ENCODE results near the gene ZNF248. TPM values are rescaled to one million over a fixed set of nuclear protein-coding genes. Genes with fewer than 3 reads are reported as not detected.

ZNF248 gene
- total RNA-seq, 3 donors from 2014 or later (not counting 1 experiment from before 2014, with no cell fraction given), result 2.8 to 6.3 (median 5.1) TPM

- intact Hi-C loops (cut with micrococcal nuclease), result no loop called here
- Mint-ChIP-seq H3K4me3 (no peak overlapping the region), H3K36me3 (peaks cover 29% of the 10 kb centered on the region), H3K27ac (no peak overlapping the region), H3K27me3 (ENCODE audit: low read depth in 2 of 2) (no peaks in the 10 kb centered on the region), H3K9me3 (peaks cover 15 to 24% of the 10 kb centered on the region in 2 donors), H3K4me1 (no peaks in the 10 kb centered on the region)
- TF ChIP-seq CTCF (IDR thresholded peaks at IDR 0.05), result no peak
- no peak overlapping the region for H3K4me3 ChIP-seq (ENCODE audit: low read length)
- H3K4me1 ChIP-seq (ENCODE audit: control insufficient read depth, insufficient read depth, low read length), result no peaks in the 10 kb centered on the region
- no peak for DNase-seq
- no peak overlapping the region for H3K27ac ChIP-seq (ENCODE audit: low read length)
- ATAC-seq, result no peak
- no peaks in the 10 kb centered on the region for H3K27me3 ChIP-seq (ENCODE audit: control insufficient read depth, insufficient read depth, low read length)
- H3K9me3 ChIP-seq (ENCODE audit: control insufficient read depth, insufficient read depth, low read length), result peaks cover 42% of the 10 kb centered on the region
- H3K36me3 ChIP-seq (ENCODE audit: control insufficient read depth, insufficient read depth, low read length), result no peaks in the 10 kb centered on the region
- WGBS (ENCODE audit: insufficient coverage), result 99% methylated on average over 3 of the region's 3 CpGs
Observed at GRCh38 chr10:37821237-37821636, 36.2 kb downstream of the ZNF248 start.

- TF ChIP-seq CTCF (IDR thresholded peaks at IDR 0.05), result no peak
Observed at GRCh38 chr10:37819797-37820196, 37.6 kb downstream of the ZNF248 start.

GRCh38 chr10:37816290-37816689 is 41.1 kb downstream of the ZNF248 start:
- intact Hi-C loops (cut with micrococcal nuclease), result no loop called here
- DNase-seq (no peak), ATAC-seq (no peak)
- no peak overlapping the region for H3K4me3 Mint-ChIP-seq
- H3K27me3 Mint-ChIP-seq (ENCODE audit: low read depth in 2 of 2), result no peaks in the 10 kb centered on the region
- H3K9me3 ChIP-seq (ENCODE audit: control insufficient read depth, insufficient read depth, low read length), result peaks cover 43% of the 10 kb centered on the region
- H3K27me3 ChIP-seq (ENCODE audit: control insufficient read depth, insufficient read depth, low read length), result no peaks in the 10 kb centered on the region
- H3K36me3 ChIP-seq (ENCODE audit: control insufficient read depth, insufficient read depth, low read length), result no peaks in the 10 kb centered on the region
- WGBS (ENCODE audit: insufficient coverage), result 83% methylated on average over 6 of the region's 6 CpGs
- no peak overlapping the region for H3K27ac ChIP-seq (ENCODE audit: low read length)
- peaks cover 28 to 44% of the 10 kb centered on the region in 2 donors for H3K9me3 Mint-ChIP-seq
- peaks cover 54% of the 10 kb centered on the region for H3K36me3 Mint-ChIP-seq
- H3K4me3 ChIP-seq (ENCODE audit: low read length), result no peak overlapping the region
- H3K4me1 ChIP-seq (ENCODE audit: control insufficient read depth, insufficient read depth, low read length), result no peaks in the 10 kb centered on the region
- H3K4me1 Mint-ChIP-seq, result no peaks in the 10 kb centered on the region
- TF ChIP-seq CTCF (IDR thresholded peaks at IDR 0.05), result no peak
- no peak overlapping the region for H3K27ac Mint-ChIP-seq

More at GRCh38 chr10:37819797-37820196, 37.6 kb downstream of the ZNF248 start:
- 93% methylated on average over 6 of the region's 6 CpGs for WGBS (ENCODE audit: insufficient coverage)
- Histone ChIP-seq H3K4me3 (ENCODE audit: low read length) (no peak overlapping the region), H3K27ac (ENCODE audit: low read length) (no peak overlapping the region), H3K4me1 (ENCODE audit: control insufficient read depth, insufficient read depth, low read length) (no peaks in the 10 kb centered on the region), H3K9me3 (ENCODE audit: control insufficient read depth, insufficient read depth, low read length) (peaks cover 49% of the 10 kb centered on the region), H3K27me3 (ENCODE audit: control insufficient read depth, insufficient read depth, low read length) (no peaks in the 10 kb centered on the region), H3K36me3 (ENCODE audit: control insufficient read depth, insufficient read depth, low read length) (no peaks in the 10 kb centered on the region)
- DNase-seq (no peak), ATAC-seq (no peak)
- H3K4me3 Mint-ChIP-seq, result no peak overlapping the region
- no peaks in the 10 kb centered on the region for H3K27me3 Mint-ChIP-seq (ENCODE audit: low read depth in 2 of 2)
- H3K36me3 Mint-ChIP-seq, result peaks cover 34% of the 10 kb centered on the region
- peaks cover 15 to 32% of the 10 kb centered on the region in 2 donors for H3K9me3 Mint-ChIP-seq
- H3K4me1 Mint-ChIP-seq, result no peaks in the 10 kb centered on the region
- intact Hi-C loops (cut with micrococcal nuclease), result no loop called here
- no peak overlapping the region for H3K27ac Mint-ChIP-seq

GRCh38 chr10:37813763-37814162 is 43.6 kb downstream of the ZNF248 start:
- Mint-ChIP-seq H3K9me3 (peaks cover 19 to 41% of the 10 kb centered on the region in 2 donors), H3K4me1 (no peaks in the 10 kb centered on the region), H3K27ac (no peak overlapping the region), H3K27me3 (ENCODE audit: low read depth in 2 of 2) (no peaks in the 10 kb centered on the region), H3K4me3 (no peak overlapping the region), H3K36me3 (peaks cover 32% of the 10 kb centered on the region)
- Histone ChIP-seq H3K27ac (ENCODE audit: low read length) (no peak overlapping the region), H3K9me3 (ENCODE audit: control insufficient read depth, insufficient read depth, low read length) (peaks cover 32% of the 10 kb centered on the region), H3K4me3 (ENCODE audit: low read length) (no peak overlapping the region), H3K4me1 (ENCODE audit: control insufficient read depth, insufficient read depth, low read length) (no peaks in the 10 kb centered on the region), H3K36me3 (ENCODE audit: control insufficient read depth, insufficient read depth, low read length) (no peaks in the 10 kb centered on the region), H3K27me3 (ENCODE audit: control insufficient read depth, insufficient read depth, low read length) (no peaks in the 10 kb centered on the region)
- TF ChIP-seq CTCF (IDR thresholded peaks at IDR 0.05), result no peak
- ATAC-seq (no peak), DNase-seq (no peak)
- intact Hi-C loops (cut with micrococcal nuclease), result no loop called here
- WGBS (ENCODE audit: insufficient coverage), result 96% methylated on average over 3 of the region's 3 CpGs
